SIG-M5 treated with dmso at 0.1 percent for 504 hours (cell line): Measurements from ENCODE around the gene CABP1.
A peak's percentile ranks its signal among the peaks of the same experiment; 100 is the strongest.
"Not testable (repeated sequence)": the region's sequence is repeated elsewhere in the genome, so short reads cannot be mapped to it uniquely, and the experiment has no call there.

Experiments
- DNase-seq: peaks from one replicate; lab custom pipeline; 2025; ENCODE audit not compliant: unreplicated experiment; lab: John Stamatoyannopoulos, UW

CABP1 gene

DNA sequence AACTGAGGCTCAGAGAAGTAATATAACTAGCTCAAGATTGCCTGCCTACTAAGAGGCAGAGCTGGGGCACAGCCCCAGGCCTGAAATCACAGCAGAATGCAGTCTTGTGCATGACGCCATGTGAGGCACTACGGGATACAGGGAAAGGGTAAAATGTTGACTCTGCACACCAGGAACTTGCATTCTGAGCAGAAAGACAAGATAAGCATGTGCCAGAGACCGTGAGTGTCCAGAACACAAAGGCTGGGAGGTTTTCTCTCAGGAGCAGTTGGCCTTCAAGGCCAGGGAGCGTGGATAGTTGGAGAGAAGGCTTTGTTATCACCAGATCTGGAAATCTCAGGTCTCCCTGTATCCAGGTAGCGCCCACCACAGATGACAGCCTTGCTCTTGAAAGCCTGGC is 23.3 kb downstream of the CABP1 start:
- DNase-seq: no peak

DNA sequence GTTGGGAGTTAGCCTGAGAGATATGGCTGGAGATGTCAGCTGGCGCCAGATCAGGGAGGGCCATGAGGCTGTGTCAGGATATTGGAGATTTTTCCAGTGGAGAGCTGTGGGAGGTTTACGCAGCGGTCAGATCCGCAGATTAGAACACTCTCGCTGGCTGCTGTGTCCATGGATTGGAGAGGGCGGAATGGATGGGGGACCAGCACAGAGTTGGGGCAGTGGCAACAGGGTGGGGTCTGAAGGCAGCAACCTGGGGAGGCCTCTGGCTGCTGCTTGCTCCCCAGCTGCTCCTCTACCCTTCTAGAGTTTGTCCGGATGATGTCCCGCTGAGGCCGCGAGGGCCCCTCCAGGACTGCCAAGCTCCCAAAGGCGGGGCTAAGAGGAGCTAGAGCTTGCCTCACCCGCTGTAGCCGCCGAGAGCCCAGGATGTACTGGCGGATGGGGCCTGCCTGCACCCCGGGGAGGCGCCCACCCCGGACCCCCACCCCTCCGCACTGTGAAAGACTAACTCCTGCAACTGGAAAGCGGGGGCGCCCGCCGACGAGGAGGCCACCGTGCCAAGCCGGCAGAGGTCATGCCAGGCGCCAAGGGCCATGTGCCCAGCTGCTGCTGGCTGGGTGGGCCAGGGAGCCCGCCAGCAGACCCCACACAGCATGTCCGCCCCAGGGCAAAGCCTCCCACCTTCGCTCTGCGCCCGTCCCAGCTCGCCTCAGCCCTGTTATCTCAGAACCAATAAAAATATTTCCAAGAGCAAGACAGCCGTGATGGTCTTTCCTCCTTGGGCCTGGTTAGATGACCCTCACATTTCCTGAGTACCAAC is 26.4 kb downstream of the CABP1 start:
- DNase-seq: no peak

DNA sequence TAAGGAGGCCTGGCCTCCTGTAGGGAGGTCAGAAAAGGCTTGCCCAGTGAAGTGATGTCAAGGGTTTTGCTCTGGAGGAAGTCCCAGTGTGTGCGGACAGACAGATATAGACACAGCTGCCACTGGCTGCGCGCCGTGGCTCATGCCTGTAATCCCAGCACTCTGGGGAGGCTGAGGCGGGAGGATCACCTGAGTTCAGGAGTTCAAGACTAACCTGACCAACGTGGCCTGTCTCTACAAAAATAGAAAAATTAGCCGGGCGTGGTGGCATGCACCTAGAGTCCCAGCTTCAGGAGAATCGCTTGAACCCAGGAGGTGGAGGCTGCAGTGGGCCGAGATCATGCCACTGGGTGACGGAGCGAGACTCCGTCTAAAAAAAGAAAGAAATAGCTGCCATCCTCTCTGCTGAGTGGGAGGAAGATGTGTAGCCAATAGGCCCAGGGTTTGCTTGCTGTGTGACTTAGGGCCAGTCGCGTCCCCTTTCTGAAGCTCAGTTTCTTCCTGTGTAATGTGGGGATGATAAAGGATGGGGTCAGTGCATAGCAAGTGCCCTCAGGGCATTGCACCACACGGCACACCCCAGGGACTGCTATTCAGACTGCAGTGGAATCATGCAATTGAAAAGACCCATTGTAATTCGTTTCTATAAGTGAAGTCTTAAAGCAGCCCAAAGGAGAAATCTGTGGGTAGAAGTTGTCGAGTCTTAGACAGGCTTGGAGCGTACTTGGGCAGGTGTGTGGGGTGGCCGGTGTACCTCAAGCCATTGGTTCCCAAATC is 27.9 kb downstream of the CABP1 start:
- no peak for DNase-seq

- DNase-seq: no peak
Observed at GRCh38 chr12:120668868-120669840, 28.7 kb downstream of the CABP1 start.

DNA sequence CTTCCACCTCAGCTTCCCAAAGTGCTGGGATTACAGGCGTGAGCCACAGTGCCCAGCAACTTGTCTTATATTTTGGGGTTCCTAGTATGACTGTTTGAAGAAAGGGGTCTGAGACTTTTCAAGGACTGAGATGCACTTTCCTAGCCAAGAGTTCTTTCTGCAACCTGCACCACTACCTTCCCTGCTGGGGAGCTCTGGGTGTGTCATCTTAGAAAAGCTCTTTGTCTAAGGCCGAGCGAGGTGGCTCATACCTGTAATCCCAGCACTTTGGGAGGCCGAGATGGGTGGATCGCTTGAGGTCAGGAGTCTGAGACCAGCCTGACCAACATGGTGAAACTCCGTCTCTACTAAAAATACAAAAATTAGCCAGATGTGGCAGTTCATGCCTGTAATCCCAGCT is 29.8 kb downstream of the CABP1 start:
- DNase-seq: not testable (repeated sequence)

GRCh38 chr12:120670667-120671066 is 30.2 kb downstream of the CABP1 start:
- no peak for DNase-seq

DNA sequence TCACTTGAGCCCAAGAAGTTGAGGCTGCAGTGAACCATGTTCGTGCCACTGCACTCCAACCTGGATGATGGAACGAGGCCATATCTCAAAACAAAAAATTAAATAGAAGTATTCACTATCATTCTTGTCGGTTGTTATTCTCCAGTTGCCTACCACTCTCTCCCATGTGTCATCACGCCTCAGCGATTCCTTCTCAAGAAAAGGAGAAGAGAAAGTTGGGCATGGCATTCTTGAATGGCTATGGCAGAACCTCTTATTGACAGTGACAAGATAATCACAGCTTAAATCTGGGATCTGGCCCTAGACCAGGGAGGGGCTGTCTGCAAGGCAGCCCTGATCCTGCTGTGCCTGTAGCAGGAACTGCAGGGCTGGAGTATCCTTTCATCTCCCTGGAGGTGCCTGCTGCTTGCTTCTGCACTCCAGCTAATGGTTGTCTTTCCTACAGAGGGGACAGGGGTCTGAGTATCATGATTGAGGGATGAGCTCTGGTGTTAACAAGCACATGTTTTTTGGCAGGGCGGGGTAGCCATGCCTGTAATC is 33.7 kb downstream of the CABP1 start:
- DNase-seq: peak; percentile 49

- peak; percentile 70 for DNase-seq
Observed at GRCh38 chr12:120677765-120678473, 37.5 kb downstream of the CABP1 start.

- no peak for DNase-seq
Observed at GRCh38 chr12:120678572-120678971, 38.1 kb downstream of the CABP1 start.

GRCh38 chr12:120680165-120680738 is 39.8 kb downstream of the CABP1 start:
- DNase-seq: peak; percentile 22

DNA sequence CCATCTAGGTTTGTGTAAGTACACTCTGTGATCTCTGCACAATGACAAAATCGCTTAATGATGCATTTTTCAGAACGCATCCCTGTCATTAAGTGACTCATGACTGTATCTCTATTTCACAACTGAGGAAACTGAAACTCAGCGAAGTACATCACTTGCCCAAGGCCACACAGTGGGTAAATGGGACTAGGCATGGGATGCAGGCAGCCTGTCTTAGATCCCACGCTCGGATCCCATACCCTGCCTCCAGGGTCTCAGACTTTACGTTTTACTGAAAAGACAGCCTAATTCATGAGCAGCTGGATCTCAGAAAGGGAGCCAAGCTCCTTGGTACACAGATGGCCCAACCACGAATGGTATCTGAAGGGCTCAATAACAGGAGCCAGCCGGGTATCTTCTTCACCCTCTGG is 44.1 kb downstream of the CABP1 start:
- peak; percentile 85 for DNase-seq

DNA sequence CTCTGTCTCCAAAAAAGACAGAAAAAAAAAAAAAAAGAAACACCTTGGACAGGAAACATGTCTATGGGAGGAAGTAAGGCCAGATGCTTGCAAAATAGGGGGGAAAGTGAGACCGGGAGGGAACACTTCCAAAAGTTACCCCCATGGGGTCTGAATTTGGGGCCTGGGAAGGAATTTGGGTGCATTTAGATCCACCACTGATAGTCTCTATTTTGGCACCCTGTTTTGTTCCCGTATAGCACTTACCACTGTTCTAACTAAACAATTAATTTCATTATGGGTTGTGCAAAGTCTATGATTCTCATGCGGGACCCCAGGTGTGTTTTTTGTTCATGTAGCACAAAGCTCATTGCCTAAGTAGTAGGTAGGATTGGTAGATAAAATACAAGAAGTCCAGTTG is 45.1 kb downstream of the CABP1 start:
- no peak for DNase-seq

DNA sequence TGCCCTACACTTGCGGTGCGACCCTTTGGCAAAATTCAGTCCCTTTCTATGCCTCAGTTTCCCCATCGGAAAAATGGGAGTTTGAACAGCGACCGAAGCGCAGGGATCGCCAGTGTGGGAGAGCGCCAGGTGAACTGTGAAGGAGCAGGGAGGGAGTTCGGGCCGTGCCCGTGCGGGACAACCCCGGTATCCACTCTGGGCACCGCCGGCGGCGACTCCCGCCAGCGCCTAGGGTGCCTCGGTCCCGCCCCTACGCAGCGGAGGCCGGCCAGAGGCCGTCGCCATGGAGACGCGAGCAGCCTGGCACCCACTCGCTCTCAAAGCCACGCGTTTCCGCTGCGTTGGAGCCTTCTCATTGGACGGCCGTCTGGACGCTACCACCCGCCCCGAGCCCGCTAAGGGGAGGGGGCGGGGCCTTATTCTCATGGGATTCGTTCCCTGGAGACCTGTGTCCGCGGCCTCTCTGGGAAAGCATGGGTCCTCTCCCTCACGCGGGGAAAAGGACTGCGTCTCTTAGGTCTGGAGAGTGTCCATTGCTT is 45.8 kb downstream of the CABP1 start:
- DNase-seq: peak; percentile 97

- DNase-seq: peak; percentile 99
Observed at GRCh38 chr12:120686690-120687577, 46.5 kb downstream of the CABP1 start, which contains the start of gene MLEC. Gene MLEC, plus strand, starts transcription at chr12:120687149. Its CDS starts 148 bp downstream, at chr12:120687297.

- no peak for DNase-seq
Observed at GRCh38 chr12:120687578-120688289, 47.3 kb downstream of the CABP1 start.

- peak; percentile 22 for DNase-seq
Observed at GRCh38 chr12:120688527-120689071, 48.2 kb downstream of the CABP1 start.

DNA sequence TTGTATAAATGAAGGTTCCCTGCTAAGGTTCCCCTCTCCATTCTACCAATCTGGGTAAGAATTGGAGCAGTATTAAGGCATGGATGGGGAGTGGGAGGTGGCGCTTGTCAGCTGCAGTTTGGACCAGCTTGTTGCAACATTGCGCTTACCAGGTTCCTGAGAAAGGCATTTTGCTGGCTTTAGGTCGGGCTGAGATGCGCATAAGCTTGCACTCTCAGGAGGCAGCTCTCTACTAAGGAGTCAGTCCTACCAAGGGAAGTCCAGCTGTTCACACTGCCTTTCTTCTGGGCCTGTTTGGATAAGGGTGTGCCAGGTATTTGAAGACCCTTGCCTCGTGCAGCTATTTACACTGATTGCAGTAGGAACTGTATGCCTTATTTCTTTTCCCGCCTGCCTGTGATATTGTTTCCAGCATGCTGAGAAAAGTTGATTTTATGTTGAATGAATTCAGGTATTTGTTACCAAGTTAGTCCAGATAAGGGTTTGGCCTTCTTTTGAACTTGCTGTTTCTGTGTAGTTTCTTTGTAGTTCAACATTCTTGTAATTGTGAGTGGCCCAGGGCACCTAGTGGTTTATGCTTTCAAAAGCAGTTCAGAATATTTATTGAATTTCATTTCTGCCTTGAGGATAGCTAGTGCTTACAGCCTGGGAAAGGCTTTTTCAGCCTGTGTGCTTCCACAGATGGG is 49.1 kb downstream of the CABP1 start:
- DNase-seq: no peak
